Skin of body (tissue), 2 donors: ENCODE data around the gene CACNA2D4. TPM values are rescaled to one million over a fixed set of nuclear protein-coding genes. Genes with fewer than 3 reads are reported as not detected.

ENCODE experiments used
- DNase-seq: peaks from one replicate; lab custom pipeline; 2025; lab: John Stamatoyannopoulos, UW
- total RNA-seq: library from RNA; depleted of rRNA; stranded (reverse); fragments of >200 nt; gene quantifications from one replicate; pipeline ENCODE4 v1.2.3, GENCODE V29; 2014

The CACNA2D4 gene
- total RNA-seq, 1 donor from 2014 or later = 1.9 TPM

DNA sequence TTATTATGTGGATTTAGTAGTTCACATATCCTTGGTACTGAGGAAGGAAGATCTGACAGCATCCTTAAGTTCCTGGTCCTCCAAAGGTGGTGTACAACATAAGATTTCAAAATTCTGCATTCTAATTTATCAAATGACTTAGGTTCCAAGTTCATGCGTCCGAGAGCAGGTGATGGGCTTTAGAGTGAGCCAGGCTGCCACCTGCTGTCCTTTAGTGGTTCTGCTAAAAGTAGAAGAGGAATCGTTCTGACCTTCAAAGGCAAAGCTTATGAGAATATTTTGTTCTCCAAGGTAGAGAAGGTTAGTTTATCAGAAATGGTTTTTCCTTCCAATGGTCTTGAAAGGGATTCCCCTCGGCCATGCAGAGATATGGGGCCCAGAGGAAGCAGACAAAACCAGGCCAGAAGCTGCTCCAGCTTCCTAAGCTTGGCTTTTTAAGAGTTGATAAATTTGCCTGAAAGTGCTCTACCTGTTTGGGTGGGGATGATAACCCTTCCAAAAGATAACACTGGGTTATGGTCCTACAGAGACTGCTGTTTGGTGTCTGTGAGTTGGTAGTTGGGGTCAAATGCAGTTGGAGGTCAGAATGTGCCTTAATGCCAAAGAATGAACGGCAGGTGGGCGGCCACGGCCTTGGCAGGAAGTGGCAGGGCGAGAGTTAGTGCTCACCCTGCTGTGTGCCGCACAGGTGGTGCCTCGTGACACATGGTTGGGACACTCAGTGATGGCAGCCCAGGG is 127.2 kb downstream of the CACNA2D4 start:
- DNase-seq = peak; percentile 62

DNA sequence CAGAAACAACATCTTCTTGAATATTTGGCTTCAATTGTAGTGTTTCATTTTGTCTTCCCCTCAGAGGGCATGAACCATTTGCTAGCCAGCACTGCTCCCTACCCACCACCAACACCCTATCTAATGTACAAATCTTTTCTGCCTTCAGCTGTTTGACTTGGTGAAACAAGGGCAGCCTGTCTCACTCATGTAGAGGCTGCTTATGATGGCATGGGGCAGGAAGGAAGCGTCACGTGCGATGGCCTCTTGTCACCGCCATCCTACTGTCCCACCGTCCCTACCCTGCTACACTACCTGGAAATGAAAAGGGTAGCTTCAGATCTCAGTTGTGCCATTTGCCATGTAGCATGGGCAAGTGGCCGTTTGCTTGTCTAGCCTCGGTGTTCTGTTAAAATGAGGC is 128.0 kb downstream of the CACNA2D4 start:
- no peak for DNase-seq

DNA sequence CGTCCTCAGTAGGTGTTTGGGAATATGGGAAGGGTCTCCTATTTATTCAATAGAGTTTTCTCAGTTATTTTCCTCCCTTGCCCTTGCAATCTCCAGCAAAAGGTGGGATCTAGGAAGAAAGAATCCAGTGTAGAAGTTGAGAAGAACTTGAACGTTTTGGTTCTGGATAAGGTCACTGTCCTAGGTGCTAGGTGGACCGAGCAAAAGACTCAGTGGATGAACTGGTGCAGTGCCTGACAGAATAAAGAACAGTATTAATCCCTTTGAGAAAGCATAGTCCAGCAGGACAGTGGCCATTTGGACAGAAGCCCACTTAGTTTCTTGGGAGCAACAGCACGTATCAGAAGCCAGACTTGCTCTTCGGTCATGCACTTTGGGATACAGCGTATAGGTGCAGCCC is 130.7 kb downstream of the CACNA2D4 start:
- no peak for DNase-seq

- DNase-seq = no peak
Observed at GRCh38 chr12:1782215-1782614, 136.2 kb downstream of the CACNA2D4 start.

DNA sequence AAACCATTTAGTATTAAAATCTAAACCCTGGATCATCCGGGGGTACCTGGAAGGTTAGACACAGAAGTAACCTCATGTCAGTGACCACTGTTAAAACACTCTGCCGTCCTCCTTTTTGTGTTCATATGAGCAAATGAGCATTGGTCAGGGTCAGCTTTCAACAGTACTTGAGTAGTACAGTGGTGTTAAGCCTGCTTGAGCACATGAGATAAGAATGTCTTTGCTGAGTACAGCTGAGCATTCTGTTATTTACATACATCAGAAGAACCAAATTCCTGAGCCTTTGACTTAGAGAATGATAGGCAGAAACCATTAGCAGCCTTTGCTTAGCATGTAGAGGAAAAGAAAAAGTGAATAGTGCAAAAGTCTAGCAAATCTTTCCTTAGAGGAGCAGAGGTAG is 136.7 kb downstream of the CACNA2D4 start:
- no peak for DNase-seq

DNA sequence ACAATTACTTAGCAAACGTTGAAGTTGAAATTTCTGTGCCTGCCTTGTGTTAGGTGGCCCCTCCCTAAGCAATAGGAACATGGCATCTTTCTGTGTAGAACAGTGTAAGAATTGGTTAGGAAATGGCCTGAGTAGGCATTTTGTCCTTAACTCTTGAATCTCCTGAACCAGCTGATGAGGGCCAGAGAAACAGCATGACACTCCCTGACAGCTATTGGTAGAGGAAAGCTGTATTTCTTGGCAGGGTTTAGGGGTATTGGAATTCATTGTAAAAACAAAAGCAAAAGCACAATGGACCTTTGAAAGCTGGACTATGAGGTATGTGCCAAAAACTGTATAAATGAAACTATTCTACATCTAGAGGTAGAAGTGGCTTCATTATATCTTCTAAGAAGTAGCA is 138.7 kb downstream of the CACNA2D4 start:
- no peak for DNase-seq

DNA sequence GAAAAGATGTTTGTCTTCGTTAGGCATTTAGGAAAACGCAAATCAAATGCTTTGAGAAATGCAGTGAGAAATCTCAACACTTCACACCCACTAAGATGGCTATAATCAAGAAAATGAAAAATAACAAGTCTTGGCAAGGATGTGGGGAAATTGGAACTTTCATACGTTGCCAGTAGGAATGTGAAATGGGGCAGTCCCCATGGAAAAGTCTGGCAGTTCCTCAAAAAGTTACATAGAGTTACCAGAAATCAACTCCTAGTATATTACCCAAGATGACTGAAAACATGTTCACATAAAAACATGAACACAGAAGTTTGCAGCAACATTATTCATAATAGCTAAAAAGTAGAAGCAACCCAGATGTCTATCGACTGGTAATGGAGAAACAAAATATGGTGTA is 139.5 kb downstream of the CACNA2D4 start:
- DNase-seq = no peak

- DNase-seq = no peak
Observed at GRCh38 chr12:1777798-1778197, 140.7 kb downstream of the CACNA2D4 start.

DNA sequence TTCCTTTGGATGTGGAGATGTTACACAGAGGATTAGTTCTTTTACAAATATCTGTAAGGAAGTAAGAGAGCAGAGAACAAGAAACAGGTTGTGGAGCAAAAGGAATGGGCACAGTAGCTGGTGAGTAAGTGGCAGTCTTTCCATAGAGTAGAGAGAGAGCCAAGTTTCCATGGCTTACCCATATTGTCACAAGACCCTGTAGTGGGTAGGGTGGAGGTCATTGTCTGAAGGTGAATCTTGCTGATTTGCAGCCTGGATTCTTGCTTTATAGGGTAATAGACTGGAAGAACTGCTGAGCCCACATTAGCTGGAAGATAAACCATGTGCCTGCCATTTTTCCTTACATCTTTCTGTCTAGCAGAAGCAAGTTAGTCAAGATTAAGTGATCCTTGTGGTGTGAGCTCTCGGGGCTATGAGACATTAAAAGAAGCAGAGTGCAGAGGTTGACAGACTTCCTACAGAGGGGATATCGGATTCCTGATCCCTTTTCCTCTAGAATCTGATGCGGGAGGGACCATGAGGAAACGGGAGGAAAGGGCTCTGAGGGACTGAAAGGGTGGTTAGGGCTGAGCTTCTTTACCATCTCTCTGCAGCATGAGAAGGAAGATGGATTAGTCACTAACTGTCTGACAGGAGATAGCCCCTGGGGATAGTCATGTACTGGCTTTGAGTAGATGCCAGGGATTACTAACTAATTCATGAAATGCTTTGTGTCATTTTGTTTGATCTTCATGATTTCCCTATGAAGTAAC is 142.1 kb downstream of the CACNA2D4 start:
- DNase-seq = no peak

GRCh38 chr12:1773937-1774655 is 144.4 kb downstream of the CACNA2D4 start:
- DNase-seq = no peak

DNA sequence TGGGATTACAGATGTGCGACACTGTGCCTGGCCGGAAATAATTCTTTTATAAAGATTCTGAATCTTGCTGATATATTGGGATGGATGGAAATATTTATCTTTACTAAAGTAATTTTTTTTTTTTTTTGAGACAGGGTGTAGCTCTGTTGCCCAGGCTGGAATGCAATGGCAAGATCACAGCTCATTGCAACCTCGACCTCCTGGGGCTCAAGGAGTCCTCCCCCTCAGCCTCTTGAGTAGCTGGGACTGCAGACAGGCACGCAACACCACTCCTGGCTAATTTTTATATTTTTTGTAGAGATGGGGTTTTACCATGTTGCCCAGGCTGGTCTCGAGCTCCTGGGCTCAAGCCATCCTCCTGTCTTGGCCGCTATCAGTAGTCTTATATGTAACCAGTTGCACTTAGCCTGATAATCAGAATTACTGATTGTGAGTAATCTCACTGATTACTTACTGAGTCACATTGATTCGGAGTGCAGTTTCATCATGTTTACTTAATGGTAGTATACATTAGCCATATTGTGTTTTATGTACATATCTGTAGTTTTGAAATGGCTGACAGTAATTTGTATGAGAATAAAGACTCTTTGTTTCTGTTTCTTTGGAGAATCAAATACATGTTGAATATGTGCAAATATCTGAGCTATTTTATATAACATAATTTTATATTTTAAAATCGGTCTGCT is 148.5 kb downstream of the CACNA2D4 start:
- DNase-seq = no peak

DNA sequence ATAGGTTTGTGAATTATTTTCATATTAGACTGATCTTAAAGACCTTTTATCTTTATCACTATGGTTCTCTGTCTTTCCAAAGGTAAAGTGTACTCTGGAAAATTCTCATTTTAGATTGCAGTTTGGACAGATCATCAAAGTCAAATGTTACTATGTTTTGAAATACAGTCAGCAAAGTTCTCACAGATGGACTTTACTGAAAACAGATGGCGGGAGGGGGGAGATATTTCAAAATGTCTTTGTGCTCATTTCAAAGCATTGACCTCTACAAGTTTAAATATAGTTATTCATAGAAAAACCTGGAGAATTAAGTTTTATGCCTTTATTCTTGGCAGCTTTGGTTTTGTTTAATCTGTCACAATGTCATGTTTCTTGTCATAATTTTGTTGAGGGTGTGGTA is 149.8 kb downstream of the CACNA2D4 start:
- peak; percentile 1 for DNase-seq

GRCh38 chr12:1767407-1768090 is 150.9 kb downstream of the CACNA2D4 start:
- no peak for DNase-seq

- no peak for DNase-seq
Observed at GRCh38 chr12:1766110-1766509, 152.3 kb downstream of the CACNA2D4 start.

DNA sequence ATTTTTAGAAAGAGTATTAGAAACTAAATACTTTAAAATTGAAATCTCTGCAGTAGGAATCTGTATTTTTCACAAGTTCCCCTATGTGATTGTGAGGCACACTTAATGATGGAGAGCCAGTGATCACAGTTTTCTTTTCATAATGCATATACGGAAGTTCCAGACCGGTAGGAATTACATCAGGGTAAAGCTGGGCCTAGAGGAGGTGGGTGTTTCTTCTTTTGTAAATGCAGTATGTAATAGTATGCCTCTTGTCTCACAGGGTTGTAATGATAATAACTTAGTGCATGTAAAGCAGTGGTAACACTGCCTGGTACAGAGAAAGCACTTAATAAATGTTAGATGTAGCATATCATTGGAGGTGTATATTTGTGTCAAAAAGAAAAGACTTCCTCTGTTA is 155.3 kb downstream of the CACNA2D4 start:
- DNase-seq = no peak

DNA sequence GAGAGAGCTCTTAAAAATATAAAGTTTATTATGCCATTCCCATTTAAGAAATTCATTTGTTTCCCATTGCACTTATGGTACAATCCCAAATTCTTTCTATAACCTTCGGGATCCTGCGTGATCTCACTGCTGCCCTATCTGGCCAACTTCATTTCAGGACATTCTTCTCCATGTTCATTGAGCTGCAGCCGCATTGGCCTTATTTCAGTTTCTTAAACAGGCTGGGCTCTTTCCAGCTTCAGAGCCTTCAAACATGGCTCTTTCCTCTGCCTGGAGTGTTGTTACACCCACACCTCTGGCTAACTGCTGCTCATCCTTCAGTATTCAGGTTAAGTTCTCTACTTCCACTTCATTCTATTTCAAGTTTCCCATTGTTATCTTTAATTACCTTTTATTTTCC is 156.6 kb downstream of the CACNA2D4 start:
- DNase-seq = no peak

DNA sequence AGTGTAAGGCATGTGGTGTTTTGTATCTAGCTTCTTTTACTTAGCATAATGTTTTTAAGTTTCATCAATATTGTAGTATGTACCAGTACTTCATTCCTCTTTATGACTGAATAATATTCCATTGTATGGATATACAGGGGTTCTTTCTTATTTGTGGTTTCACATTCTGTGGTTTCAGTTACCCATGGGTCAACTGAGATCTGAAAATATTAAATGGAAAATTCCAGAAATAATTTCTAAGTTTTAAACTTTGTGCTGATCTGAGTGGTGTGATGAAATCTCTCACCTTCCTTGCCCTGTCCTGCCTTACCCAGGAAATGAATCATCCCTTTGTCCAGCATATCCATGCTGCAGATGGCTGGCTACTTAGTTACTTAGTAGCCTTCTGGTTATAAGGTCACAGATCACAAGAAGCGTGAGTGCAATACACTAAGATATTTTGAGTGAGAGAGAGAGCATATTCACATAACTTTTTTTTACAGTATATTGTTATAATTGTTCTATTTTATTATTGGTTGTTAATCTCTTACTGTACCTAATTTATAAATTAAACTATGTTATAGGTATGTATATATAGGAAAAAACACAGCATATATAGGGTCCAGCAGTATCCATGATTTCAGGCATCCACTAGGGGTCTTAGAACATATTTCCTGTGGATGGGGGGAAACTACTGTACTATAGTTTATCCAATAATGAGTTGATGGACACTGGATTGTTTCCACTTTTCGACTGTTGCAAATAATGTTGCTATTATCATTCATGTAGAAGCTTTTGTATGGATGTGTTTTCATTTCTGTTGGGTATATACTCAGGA is 157.7 kb downstream of the CACNA2D4 start:
- DNase-seq = no peak

- DNase-seq = no peak
Observed at GRCh38 chr12:1758887-1759286, 159.6 kb downstream of the CACNA2D4 start.

DNA sequence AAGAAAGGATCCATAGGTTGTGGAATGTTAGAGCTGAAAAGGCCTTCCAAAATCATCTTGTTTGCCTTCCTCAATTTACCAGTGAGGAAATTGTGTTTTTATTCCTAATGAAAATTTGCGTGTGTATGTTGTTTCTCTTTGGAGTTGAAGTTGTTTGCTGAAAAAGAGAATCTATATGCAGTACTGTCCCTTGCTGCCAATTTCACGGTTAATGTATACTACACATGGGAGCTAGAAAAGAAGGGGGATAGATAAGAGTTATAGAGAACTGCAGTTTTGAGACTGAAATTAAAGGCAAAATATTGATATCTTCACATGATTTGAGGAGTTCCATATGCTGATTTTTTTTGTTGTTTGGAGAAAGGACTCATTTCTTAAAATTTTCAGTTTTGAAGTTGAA is 160.1 kb downstream of the CACNA2D4 start:
- no peak for DNase-seq

GRCh38 chr12:1750300-1750699 is 168.2 kb downstream of the CACNA2D4 start:
- DNase-seq = no peak
